ENCODE measurements around the gene KCTD16.

DNA sequence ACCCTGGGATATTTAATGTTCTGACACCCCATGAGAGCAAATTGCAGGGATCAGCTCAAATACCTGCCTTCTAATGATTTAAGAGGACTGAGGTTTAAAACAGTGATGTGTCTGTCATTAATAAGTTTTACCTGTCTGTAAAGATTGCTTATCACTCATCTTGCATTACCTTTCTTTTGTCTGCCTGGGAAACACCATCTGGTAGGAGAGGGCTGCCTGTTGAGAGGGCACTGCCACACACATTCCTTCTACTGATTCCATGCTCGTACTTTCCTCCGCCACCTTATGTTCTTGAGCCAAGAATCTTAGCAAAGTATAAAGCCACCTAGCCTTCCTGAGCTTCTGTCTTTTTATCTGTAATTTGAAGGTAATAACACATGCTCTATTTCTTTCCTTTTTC, 118.6 kb downstream of the KCTD16 start:
- TF ChIP-seq SUZ12 (IDR thresholded peaks at IDR 0.05) (no peak), FOXA1 (IDR thresholded peaks at IDR 0.05) (no peak), FOXM1 (IDR thresholded peaks at IDR 0.05; ENCODE audit: borderline replicate concordance) (no peak), HDGF (IDR thresholded peaks at IDR 0.05; ENCODE audit: borderline replicate concordance) (no peak), ZNF384 (IDR thresholded peaks at IDR 0.05) (no peak), FOXK2 (IDR thresholded peaks at IDR 0.05) (no peak), SP1 (IDR thresholded peaks at IDR 0.05) (no peak), ELF4 (IDR thresholded peaks at IDR 0.05) (no peak), TARDBP (IDR thresholded peaks at IDR 0.05) (no peak)
